ENCODE results near the gene TEN1. TPM values are rescaled to one million over a fixed set of nuclear protein-coding genes. Genes with fewer than 3 reads are reported as not detected.

TEN1 gene
- total RNA-seq, 1 donor from 2014 or later: 5.9 TPM

- DNase-seq (ENCODE audit: low spot score): no peak
- peaks cover 16% of the 10 kb centered on the region for H3K4me1 Mint-ChIP-seq
These were observed 38.7 kb downstream of the TEN1 start for GRCh38 chr17:76017481-76018339.

GRCh38 chr17:76018340-76018680 is 39.3 kb downstream of the TEN1 start:
- Histone ChIP-seq H3F3A (ENCODE audit: low read depth) (no peaks in the 10 kb centered on the region), H3K27me3 (no peaks in the 10 kb centered on the region), H3K27ac (no peak overlapping the region), H4K20me1 (ENCODE audit: low read depth) (no peaks in the 10 kb centered on the region), H3K4me3 (no peak overlapping the region), H2AFZ (replicated peaks) (no peak overlapping the region), H3K9ac (no peak overlapping the region), H3K36me3 (no peaks in the 10 kb centered on the region), H3K9me3 (ENCODE audit: low read depth) (no peaks in the 10 kb centered on the region), H3K79me2 (ENCODE audit: low read depth) (no peaks in the 10 kb centered on the region), H3K4me2 (no peak overlapping the region), H3K4me1 (no peaks in the 10 kb centered on the region)
- Mint-ChIP-seq H3K4me1 (peaks cover 15% of the 10 kb centered on the region), H3K36me3 (no peaks in the 10 kb centered on the region), H3K27ac (no peak overlapping the region), H3K27me3 (ENCODE audit: insufficient read depth, low read depth) (peaks cover 2% of the 10 kb centered on the region), H3K9me3 (no peaks in the 10 kb centered on the region), H3K4me3 (no peak overlapping the region)
- DNase-seq (ENCODE audit: low spot score): no peak
- TF ChIP-seq CTCF (IDR thresholded peaks at IDR 0.05): no peak
- no peak for TF ChIP-seq EZH2phosphoT487 (IDR thresholded peaks at IDR 0.05)
- no peak for TF ChIP-seq EZH2 (IDR thresholded peaks at IDR 0.05)

More at GRCh38 chr17:76017481-76018339, 38.7 kb downstream of the TEN1 start:
- Mint-ChIP-seq H3K27ac (no peak overlapping the region), H3K9me3 (no peaks in the 10 kb centered on the region), H3K36me3 (no peaks in the 10 kb centered on the region), H3K4me3 (no peak overlapping the region), H3K27me3 (ENCODE audit: insufficient read depth, low read depth) (peaks cover 6% of the 10 kb centered on the region)
- no peak overlapping the region for H3K4me3 ChIP-seq
- no peaks in the 10 kb centered on the region for H3K9me3 ChIP-seq (ENCODE audit: low read depth)
- H3K4me1 ChIP-seq: no peaks in the 10 kb centered on the region
- H2AFZ ChIP-seq (replicated peaks): no peak overlapping the region
- H3K9ac ChIP-seq: no peak overlapping the region
- H3K36me3 ChIP-seq: no peaks in the 10 kb centered on the region
- no peaks in the 10 kb centered on the region for H3K79me2 ChIP-seq (ENCODE audit: low read depth)
- H3K27me3 ChIP-seq: no peaks in the 10 kb centered on the region
- no peak overlapping the region for H3K4me2 ChIP-seq
- H3F3A ChIP-seq (ENCODE audit: low read depth): no peaks in the 10 kb centered on the region
- no peaks in the 10 kb centered on the region for H4K20me1 ChIP-seq (ENCODE audit: low read depth)
- TF ChIP-seq EZH2 (IDR thresholded peaks at IDR 0.05): no peak
- TF ChIP-seq CTCF (IDR thresholded peaks at IDR 0.05): no peak
- TF ChIP-seq EZH2phosphoT487 (IDR thresholded peaks at IDR 0.05): no peak
- H3K27ac ChIP-seq: no peak overlapping the region

- H3K27ac ChIP-seq: no peak overlapping the region
- H4K20me1 ChIP-seq (ENCODE audit: low read depth): no peaks in the 10 kb centered on the region
- Mint-ChIP-seq H3K9me3 (no peaks in the 10 kb centered on the region), H3K36me3 (no peaks in the 10 kb centered on the region), H3K4me3 (no peak overlapping the region), H3K27me3 (ENCODE audit: insufficient read depth, low read depth) (peaks cover 2% of the 10 kb centered on the region), H3K4me1 (peaks cover 10% of the 10 kb centered on the region), H3K27ac (no peak overlapping the region)
- H3K79me2 ChIP-seq (ENCODE audit: low read depth): no peaks in the 10 kb centered on the region
- H3K4me2 ChIP-seq: no peak overlapping the region
- H3K9ac ChIP-seq: no peak overlapping the region
- H3K36me3 ChIP-seq: no peaks in the 10 kb centered on the region
- no peaks in the 10 kb centered on the region for H3F3A ChIP-seq (ENCODE audit: low read depth)
- no peak for DNase-seq (ENCODE audit: low spot score)
- H2AFZ ChIP-seq (replicated peaks): no peak overlapping the region
- H3K4me1 ChIP-seq: no peaks in the 10 kb centered on the region
- no peaks in the 10 kb centered on the region for H3K9me3 ChIP-seq (ENCODE audit: low read depth)
- no peaks in the 10 kb centered on the region for H3K27me3 ChIP-seq
- no peak for TF ChIP-seq CTCF (IDR thresholded peaks at IDR 0.05)
- no peak for TF ChIP-seq EZH2 (IDR thresholded peaks at IDR 0.05)
- TF ChIP-seq EZH2phosphoT487 (IDR thresholded peaks at IDR 0.05): no peak
- H3K4me3 ChIP-seq: no peak overlapping the region
These were observed 39.8 kb downstream of the TEN1 start for GRCh38 chr17:76018801-76019200.

Measured in neural progenitor cell (in vitro differentiated cells).